ENCODE data around the gene C9orf85.
A peak's percentile ranks its signal among the peaks of the same experiment; 100 is the strongest.

C9orf85 gene

DNA sequence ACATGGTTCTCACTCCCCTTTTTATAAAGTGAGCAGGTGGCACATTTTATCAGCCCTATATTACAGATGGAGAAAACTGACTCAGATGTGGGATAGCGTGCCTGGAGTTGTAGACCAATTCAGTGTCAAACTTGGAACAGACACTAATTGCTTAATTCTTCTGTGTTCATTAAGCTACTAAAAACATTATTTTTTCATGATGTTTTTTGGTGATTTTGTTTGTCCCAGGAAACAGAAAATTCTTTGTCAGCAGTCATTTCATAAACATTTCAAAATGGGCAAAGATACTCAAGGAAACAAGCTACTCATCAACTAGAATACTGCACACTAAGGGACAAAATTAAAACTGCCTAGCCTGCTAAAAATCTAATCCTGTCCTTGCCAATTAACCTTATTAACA lies 2.6 kb upstream of the C9orf85 start:
- DNase-seq: no peak

- peak; percentile 3 to 42 (median 12) for DNase-seq
Measured at GRCh38 chr9:71909887-71910649, 1.4 kb upstream of the C9orf85 start.

- no peak for DNase-seq
Measured at GRCh38 chr9:71910650-71911060, 784 bp upstream of the C9orf85 start.

- no peak for DNase-seq
Measured at GRCh38 chr9:71911908-71912335, 483 bp downstream of the C9orf85 start.

- no peak for DNase-seq
Measured at GRCh38 chr9:71915495-71915894, 4.1 kb downstream of the C9orf85 start.

- peak in 1 of 5 experiments; percentile 67 for DNase-seq
Measured at GRCh38 chr9:71916834-71917534, 5.5 kb downstream of the C9orf85 start.

- DNase-seq: no peak
Measured at GRCh38 chr9:71918419-71918818, 7.0 kb downstream of the C9orf85 start.

DNA sequence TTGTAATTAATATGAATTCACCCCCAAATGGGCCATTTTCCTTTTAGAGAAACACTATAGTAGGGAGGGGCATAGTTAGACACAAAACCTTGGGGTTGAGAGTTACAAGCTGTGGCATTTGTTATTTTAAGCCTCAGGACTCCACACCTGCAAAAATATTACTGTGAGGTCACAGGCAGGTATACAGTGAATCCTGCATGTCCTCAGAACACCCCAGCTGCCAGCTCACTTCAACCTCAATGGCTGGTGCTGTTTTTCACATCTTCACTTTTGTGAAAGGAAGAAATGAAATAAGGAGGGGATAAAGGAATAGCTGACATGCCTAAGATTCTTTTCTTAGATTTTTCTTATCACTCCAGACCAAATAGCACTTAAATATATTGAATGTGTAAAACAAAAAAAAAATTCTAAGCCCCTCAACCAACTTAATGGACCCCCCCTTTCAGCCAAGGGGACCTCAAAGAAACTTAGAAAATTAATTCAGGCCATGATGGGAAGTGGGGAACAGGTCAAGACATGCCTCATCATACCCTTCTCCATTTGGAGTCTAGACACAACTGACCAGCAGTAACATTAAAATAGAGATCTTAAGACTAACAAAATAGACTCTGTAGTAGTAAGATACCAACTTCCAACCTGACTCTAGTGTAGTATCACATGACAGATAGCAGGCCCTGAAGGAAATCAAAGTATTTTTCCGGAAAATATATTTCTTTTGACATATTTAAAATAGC lies 9.2 kb downstream of the C9orf85 start:
- DNase-seq: no peak

- no peak for DNase-seq
Measured at GRCh38 chr9:71921190-71921814, 9.9 kb downstream of the C9orf85 start.

DNA sequence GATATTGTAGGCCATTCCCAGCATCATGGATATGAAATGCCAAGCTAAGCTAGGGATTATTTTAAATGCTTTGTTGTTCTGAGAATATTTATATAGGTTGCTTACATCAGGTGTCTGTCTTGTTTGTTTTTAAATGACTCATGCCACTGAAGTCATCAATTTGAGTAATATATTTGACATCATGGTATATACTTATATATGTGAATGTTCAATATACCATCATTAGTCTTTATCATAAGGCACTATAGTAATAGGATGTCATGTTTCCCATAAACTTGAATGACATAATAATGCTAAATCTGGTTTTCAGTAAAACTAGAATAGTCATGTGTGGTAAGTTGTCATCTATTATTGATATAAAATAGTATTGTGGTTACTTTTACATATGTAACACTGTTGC lies 13.1 kb downstream of the C9orf85 start:
- DNase-seq: no peak

- DNase-seq: no peak
Measured at GRCh38 chr9:71925834-71926233, 14.4 kb downstream of the C9orf85 start.

GRCh38 chr9:71928376-71928775 lies 16.9 kb downstream of the C9orf85 start:
- no peak for DNase-seq

DNA sequence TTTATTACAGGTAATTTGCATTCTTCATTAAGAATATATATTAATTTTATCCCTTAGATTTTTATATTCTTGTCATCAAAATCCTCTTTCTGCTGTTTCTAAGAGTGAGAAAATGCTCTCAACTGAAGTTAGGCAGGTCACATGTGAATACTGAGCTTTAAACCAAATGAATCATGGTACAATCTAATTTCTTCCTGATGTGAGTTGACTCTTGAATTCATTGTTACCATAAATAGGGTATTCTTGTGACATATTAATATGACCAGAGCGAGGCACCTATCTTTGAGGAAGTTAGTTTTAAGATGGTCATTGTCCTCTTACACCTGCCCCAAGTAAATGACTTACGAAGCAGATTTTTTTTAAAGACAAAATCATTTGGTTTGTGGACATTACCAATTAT lies 17.4 kb downstream of the C9orf85 start:
- DNase-seq: no peak

DNA sequence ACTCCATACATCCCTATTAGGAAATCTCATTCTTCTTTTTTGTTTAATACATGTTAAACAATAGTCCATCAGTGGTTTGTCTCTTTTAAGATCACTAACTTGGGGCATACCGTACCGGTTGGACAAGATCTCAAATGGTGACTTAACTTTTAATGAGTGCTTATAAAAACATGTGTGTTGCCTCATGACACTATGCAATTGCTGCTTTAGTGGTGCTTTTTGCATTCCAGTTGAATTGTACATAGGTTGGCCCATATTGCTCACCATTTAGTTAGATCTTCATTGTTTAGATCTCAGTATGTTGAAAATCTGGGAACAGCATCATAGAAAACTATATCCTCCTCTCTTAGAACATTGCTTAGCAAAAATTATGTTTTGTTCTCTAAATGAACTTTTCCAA lies 17.8 kb downstream of the C9orf85 start:
- DNase-seq: no peak

- DNase-seq: no peak
Measured at GRCh38 chr9:71929791-71930440, 18.5 kb downstream of the C9orf85 start.

DNA sequence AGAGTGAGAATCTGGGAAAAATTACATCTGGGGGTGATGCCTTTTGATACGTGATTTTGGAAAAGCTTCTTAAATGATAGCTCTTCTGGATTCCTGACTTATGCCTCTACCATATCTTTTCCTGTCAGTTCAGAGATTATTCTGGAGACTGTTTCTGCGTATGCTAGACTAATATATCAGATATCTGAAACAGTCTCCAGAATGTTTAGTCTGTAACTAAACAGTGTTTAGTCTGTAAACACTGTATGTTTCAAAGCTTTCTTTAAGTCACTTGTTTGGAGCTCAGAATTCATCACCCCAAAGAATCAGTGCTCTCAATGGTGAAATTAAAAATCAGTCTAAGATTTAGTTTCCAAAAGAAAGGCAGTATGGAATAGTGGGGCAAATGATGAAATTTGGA lies 19.7 kb downstream of the C9orf85 start:
- DNase-seq: no peak

DNA sequence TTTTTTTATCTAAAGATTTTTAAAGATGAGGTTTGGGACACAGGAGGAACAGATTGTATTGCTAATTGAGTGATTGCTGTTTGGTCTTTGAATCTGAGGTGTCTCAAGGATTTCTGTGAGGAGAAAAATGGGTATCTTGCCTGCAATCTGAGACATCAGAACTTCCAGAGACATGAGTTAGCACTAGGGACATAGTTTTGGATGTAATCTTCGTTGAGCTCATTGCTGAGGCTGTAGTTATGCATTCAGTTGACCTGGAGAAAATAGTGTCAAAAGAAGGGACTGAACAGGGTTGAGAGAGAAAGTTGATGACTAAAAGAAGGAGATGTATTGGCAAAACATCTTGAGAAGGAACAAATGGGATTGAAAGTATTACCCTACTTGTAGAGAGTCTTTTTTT lies 24.6 kb downstream of the C9orf85 start:
- no peak for DNase-seq

DNA sequence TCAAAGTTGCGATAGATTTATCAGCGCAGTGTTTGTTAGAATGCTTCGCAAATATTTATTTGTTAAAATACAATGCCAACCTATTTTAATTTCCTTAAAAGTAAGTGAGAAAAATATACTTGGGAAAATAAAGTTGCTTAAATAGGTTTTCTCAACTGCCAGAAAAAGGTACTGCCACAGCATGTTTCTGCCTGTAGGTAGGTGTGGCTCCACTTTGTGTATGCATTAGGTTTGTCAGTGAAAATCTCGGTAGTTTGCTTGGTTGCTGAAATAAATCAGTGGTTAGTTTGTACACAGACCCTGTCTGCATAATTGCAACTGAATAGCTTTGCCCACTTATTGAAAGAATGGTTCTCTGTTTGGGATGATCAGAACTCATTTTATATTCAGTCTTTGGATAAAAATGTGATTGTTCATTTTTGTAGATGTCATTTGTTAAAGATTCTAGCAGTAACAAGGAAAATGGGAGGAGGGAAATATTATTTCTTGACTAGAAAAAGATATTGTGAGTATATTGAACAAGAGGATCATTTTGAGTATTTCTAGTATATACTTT lies 25.7 kb downstream of the C9orf85 start:
- DNase-seq: no peak

GRCh38 chr9:71937898-71938297 lies 26.5 kb downstream of the C9orf85 start:
- DNase-seq: no peak

DNA sequence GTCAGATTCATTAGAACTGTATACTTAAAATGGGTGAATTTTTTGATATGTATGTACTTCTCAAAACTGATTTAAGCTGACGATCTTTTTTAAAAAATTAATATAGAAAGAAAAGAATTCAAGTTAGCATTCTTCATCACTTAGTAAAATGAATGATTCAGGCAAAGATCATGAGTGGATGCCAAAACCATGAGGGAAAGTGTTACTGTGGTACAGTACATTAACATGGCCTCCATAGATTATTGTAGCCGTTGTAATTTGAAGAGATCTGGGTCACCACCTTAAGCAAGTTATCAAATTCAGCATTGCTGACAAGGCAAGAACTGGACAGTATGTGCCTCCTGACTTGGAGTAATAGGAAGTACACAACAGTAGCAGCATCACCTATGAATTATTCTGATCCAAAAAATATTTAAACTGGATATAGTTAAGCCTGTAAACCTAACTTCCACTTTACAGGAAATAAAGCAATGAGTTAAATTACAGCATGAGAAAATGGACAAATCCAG lies 29.7 kb downstream of the C9orf85 start:
- DNase-seq: no peak

DNA sequence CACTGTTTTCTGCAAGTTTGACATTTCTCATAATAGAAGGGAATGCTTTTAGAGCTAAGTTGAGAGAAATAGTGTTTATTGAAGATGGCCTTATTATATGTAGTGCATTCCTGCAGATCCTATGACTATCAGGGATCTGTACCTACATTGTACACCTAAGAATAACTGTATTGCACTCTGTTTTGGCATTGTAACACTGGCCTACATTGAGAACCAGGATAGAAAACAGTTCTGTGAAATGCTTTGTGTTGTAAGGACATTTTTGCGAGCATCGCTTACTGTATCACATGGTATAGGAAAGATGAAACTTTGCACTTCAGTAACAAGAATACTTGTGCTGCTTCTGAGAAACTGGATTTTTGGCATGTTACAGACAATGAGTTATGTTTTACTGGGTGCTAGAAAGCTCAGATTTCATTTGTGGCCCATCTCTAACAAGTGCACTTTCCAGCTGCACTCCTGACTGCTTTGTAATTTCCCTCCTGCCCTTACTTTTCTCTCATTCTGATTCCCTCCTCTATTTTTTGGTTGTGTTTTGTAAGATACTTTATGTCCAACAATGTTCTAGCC lies 30.6 kb downstream of the C9orf85 start:
- DNase-seq: no peak
